Hindlimb muscle (tissue), 1 donor: ENCODE data around the gene TBC1D17. TPM values are rescaled to one million over a fixed set of nuclear protein-coding genes. Genes with fewer than 3 reads are reported as not detected.

ENCODE experiments used
- DNase-seq: peaks from one replicate; pipeline ENCODE4 v3.0.0-alpha.2; 2013
- polyA plus RNA-seq: library from polyadenylated mRNA; unstranded; fragments of 120-200 nt; gene quantifications from one replicate; pipeline ENCODE4 v1.2.1, GENCODE V29; 2013; ENCODE audit not compliant: insufficient read length

The TBC1D17 gene
- polyA plus RNA-seq, 1 donor, result 49.1 TPM

DNA sequence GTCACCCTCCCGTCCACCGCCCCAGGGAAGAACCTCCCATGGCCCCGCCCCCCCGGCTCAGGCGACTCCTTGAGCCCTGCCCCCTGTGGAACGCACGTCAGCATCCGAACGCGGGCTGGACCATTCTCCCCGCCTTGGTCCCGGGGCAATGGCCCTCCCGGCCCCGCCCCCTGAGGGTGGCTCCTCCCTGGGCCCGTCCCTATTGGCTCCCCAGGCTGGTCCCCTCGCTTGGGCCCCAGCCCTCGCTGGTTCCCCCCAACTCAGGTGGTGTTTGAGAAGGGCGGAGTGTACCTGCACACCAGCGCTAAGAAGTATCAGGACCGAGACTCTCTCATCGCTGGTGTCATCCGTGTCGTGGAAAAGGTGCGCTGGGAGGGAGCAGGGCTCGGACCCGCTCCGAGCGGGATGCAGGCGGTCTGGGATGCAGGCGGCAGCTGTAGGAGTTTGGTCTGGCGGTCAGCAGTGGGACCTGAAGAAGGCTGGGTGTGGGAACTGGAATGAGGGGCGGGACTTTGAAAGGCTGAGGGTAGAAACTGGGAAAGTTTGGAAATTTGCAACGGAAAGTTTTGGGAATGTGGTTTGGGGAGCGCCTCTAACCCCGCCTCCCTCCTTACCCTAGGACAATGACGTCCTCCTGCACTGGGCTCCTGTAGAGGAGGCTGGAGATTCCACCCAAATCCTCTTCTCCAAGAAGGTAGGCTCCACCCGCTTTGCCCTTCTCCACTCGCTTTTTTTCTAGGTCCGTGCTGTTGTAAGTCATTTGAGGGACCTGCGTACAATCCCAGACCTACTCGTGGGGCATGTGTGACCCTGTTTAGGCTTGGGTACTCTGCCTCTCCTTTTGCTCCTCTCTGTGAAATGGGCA lies 609 bp downstream of the TBC1D17 start:
- DNase-seq, result peak; percentile 97

DNA sequence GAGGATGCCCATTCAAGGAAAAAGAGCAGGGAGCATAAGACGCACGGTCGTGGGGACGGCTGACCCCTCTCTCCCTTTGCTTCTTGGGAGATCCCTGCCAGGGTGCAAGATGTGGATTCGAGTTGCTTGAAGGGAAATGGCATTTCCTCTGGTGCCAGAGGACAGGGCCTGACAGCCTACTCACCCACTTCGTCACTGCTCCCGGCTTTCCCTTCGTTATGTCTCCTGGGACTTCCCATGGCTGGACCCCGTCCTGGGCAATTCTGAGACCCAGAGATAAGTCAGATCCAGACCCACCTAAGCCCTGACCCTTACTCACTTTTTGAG lies 1.2 kb downstream of the TBC1D17 start:
- no peak for DNase-seq

DNA sequence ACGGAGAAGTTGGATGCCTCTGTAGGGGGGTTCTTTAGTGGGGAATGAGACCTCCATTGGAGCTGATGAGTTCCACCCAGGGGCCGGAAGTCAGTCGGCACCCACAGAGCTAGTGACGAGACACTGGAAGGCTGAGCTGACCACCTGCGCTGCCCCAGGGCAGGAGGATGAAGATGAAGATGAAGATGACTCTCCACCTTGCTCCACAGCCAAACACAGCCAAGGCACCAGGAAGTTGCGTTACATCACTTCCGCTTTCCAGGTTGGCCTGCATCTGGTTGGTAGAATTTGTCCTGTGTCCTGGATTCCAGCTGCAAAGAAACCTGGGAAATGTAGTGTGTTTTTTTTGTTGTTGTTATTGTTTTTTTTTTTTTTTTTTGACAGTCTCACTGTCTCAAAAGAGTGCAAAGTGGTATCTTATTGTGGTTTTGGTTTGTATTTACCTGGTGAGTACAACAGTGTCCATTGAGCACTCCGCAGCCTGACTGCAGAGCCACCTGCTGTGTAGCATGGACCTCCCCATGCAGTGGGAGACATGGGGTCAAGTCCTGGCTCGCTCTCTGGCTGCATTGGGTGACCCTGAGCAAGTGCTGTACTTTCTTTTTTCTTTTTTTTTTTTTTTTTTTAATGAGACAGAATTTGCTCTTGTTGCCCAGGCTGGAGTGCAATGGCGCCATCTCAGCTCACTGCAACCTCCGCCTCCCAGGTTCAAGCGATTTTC lies 1.9 kb downstream of the TBC1D17 start:
- DNase-seq, result no peak

DNA sequence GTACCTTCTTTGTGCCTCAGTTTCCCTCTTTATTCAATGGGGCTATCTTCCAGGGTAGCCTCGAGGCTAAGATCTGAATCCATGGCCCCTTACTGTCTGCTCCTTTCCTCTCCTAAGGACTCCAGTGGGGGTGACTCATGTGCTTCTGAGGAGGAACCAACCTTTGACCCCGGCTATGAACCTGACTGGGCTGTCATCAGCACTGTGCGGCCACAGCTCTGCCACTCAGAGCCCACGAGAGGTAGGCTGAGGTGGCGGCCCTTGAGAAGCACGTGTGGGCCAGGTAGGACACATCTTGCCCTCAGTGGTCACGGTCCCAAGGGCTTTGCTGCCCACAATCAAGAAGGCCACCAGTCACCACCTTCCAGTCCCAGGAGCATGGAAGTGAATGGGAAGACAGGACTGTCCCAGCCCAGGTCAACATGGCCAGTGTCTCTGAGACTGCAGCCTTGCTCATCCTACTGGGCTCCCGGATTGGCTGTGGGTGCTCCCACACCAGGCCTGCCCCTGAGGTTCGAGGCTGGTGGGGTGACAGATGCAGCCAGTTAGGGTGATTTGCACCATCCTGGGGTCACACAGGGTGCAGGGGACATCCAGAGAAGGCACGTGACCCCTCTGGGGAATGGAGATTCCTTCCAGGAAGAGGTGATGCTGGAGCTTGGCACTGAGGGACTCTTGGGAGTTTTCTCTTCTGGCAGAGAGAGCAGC lies 2.8 kb downstream of the TBC1D17 start:
- no peak for DNase-seq

DNA sequence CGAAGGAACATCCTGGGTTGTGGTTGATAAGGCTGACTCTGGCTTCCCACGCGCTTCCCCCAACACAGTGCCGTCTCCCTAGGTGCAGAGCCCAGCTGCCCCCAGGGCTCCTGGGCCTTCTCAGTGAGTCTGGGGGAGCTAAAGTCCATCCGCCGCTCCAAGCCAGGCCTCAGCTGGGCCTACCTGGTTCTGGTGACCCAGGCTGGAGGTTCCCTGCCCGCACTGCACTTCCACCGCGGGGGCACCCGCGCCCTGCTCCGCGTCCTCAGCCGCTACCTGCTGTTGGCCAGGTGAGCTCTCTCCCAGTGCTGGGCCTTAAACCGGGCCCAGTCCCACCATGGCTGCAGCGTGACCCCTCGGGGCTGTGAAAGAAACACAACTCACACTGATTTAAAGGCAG lies 3.7 kb downstream of the TBC1D17 start:
- DNase-seq, result no peak

DNA sequence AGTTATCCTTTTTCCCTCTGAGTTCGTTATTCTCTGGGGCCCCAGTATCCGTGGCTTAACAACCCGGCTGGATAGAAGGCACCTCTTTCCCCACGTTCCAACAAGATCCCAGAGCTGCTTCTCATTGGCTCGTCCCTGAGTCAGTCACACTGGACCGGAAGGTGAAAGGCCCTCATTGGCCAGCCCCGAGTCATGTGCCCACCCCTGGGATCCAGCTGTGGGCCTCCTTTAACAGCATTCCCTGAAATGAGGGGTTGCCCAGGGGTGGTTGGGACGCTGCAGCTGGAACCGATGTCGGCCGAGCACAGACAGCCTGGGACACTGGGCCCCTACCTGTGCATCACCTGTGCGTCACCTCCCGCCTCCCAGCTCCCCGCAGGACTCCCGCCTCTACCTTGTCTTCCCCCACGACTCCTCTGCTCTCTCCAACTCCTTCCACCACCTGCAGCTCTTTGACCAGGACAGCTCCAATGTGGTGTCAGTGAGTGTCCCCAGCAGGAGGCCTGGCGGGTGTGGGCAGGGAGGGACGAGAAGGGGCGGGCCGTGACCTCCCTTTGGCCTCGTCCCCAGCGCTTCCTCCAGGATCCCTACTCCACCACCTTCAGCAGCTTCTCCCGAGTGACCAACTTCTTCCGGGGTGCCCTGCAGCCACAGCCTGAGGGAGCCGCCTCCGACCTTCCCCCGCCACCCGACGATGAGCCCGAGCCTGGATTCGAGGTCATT lies 4.3 kb downstream of the TBC1D17 start:
- no peak for DNase-seq

DNA sequence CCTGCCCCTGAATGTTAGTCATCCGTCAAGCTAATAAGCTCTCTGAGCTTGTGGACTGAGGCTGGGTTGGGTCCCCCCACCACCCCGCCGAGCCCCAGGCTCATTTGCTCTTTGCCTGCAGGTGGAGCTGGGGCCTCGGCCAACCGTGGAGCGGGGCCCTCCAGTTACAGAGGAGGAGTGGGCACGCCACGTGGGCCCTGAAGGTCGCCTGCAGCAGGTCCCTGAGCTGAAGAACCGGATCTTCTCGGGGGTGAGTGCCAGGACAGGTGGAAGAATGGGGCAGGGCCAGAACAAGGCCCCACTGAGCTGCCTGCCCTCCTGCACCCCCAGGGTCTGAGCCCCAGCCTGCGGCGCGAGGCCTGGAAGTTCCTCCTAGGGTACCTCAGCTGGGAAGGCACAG lies 5.1 kb downstream of the TBC1D17 start:
- DNase-seq, result no peak

DNA sequence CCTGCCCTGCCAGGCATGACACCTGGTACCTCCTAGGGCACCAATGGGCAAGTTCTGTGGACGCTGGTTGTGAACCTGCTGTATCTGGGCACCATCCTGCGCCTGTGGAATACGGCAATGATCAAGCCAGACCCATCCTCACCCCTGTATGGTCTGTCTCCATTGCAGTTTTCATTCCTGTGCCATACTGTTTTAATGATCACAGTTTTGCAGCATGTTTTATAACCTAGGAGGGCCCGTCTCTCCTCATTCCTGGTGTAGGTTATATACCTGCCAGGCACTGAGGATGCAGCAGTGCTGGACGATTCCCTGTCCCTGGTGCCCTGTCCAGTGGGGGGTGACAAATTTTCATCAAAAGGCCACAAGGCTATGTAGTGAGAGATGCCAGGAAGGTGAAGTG lies 5.6 kb downstream of the TBC1D17 start:
- no peak for DNase-seq

DNA sequence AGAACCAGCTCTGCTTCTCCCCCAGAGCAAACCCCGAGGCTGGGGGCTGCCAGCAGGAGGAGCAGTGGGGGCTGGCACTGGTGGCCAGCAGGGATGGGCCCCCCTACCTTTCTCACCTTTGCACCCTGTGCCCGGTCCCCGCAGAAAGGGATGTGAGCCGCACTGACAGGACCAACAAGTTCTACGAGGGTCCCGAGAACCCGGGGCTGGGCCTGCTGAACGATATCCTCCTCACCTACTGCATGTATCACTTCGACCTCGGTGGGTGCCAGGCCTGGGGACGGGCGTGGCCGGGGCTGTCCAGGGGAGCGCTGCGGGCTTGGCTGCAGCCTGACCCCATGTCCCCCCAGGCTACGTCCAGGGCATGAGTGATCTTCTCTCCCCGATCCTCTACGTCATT lies 6.6 kb downstream of the TBC1D17 start:
- DNase-seq, result no peak

DNA sequence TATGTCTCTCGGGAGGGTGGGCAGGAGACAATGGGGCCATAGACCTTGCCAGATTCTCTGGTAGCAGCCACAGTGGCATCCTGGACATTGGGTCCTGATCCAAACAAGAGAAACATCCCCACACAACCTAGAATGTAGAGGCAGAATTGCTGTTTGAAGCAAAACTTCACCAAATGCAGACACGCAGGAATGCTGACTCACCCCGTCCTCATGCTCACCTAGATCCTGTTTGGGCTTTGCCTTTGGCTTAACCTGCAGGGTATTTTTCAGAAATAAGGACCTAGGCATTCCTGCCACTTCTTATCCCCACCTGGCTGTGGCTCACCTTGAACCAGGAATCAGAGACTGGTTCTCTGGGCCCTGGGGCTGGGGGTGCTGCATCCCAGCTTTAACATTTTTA lies 7.3 kb downstream of the TBC1D17 start:
- DNase-seq, result no peak

DNA sequence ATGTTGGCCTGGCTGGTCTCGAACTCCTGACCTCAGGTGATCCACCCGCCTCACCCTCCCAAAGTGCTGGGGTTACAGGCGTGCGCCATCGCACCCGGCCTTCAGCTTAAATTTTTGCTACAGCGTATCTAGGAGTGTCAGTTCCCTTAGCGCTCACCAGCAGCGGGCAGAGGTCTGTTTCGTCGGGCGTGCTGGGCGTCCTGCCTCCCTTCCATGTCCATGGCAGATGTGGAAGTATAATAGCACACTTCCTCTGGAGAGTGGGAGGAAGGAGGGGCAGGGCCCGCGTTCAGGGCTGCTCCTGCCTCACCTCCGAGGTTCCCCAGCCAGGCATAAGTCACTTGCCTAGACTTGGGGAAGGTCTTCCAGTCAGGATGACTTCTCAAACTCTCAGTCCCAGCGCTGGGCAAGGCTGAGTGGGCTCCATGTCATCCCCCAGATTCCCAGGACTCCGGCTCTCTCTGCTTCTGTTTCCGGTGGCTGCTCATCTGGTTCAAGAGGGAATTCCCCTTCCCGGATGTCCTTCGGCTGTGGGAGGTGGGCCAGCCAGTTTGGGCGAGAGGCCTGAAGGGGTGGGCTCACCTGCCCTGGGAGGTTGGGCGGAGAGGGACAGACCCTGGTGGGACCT lies 9.6 kb downstream of the TBC1D17 start:
- no peak for DNase-seq

DNA sequence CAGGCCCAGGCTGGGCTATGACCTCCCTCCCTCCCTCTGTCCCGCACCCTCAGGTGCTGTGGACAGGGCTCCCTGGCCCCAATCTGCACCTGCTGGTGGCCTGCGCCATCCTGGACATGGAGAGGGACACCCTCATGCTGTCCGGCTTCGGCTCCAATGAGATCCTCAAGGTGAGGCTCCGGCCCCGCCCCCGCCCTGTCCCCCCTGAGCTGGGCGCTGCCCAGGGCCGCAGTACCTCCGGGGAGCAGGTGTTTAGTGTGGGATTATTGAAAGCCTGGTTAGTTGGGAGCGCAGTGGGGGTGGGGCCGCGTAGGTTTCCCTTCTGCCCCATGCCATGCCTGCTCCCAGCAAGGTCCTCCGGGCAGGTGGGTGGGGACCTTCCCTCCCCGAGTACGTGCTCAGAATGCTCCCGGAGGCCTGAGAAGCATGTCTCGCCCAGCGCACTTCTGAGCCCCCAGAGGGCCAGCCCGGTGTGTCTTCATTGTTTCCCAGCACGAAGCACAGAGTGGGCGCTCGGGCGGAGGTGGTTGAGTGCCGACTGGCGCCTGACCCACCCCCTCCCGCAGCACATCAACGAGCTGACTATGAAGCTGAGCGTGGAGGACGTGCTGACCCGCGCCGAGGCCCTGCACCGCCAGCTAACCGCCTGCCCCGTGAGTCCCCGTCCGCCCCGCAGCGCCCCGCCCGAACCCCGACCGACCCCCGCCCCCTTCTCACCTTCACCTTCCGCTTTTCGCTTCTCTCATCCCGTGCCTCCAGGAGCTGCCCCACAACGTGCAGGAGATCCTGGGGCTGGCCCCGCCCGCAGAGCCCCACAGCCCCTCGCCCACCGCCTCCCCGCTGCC lies 10.4 kb downstream of the TBC1D17 start:
- DNase-seq, result no peak

DNA sequence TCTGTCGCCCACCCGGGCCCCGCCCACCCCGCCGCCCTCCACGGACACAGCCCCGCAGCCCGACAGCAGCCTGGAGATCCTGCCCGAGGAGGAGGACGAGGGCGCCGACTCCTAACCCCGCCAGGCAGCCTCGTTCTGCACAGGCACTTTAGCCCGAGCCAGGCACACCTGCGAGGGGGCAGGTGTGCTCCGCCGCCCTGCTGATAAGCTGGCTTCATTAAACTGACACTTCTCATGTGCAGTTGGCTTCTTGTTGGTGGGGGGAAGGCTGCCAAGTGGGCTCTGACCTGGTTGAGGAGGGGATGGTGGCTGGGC lies 11.0 kb downstream of the TBC1D17 start:
- no peak for DNase-seq

DNA sequence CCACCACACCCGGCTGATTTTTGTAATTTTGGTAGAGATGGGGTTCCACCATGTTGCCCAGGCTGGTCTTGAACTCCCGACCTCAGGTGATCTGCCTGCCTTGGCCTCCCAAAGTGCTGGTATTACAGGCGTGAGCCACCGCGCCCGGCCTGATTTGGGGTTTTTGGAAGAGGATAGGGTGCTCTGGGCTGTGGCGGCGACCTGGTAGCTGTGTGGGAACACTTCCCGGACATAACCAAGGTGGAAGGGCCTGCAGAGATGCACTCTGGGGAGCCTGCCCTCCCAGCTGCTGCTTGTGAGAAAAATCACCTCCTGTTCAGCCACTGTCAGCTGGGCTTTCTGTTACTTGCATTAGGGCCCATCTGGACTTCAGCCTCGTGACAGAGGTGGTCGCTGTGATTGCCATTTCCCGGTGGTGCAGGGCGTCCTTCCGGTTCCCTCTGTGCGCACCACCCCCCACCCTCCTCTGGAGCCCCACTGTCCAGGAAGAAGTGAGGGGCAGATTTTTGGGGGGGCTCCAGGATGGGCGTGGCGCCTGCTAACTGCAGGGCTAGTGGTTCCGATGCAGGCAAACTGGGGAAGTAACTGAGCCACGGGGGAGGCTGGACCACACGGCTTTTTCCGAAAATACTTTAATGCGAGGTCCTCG lies 11.7 kb downstream of the TBC1D17 start:
- DNase-seq, result no peak

DNA sequence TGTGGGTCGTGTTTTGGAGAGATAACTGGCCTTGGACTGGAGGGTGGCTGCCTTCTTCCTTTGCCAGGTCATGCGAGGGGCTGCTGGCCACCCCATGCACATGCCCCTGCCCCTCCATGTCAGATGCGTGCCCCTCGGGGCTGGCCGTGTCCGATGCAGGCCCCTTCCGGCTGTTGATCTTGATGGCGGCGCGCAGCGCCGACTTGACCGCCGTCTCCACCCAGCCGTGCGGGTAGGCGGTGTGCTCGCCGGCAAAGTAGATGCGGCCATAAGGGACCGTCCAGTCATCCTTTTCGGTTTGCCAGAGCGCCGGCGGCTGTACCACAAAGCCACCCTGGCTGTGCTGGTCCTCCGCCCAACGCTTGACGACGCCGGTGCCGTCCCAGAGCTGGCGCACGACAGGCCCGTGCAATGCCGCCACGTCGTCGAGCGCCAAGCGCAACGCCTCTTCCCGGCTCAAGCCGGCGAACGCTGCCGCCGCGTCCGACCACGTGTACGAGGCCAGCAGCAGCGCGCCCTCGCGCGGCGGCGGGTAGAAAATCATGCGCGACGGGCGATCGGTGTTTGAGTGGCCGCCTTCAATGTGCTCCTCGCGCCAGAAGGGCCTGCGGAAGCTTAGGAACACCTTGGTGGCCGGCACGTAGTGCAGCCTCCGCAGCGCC lies 12.3 kb downstream of the TBC1D17 start:
- DNase-seq, result peak; percentile 83

DNA sequence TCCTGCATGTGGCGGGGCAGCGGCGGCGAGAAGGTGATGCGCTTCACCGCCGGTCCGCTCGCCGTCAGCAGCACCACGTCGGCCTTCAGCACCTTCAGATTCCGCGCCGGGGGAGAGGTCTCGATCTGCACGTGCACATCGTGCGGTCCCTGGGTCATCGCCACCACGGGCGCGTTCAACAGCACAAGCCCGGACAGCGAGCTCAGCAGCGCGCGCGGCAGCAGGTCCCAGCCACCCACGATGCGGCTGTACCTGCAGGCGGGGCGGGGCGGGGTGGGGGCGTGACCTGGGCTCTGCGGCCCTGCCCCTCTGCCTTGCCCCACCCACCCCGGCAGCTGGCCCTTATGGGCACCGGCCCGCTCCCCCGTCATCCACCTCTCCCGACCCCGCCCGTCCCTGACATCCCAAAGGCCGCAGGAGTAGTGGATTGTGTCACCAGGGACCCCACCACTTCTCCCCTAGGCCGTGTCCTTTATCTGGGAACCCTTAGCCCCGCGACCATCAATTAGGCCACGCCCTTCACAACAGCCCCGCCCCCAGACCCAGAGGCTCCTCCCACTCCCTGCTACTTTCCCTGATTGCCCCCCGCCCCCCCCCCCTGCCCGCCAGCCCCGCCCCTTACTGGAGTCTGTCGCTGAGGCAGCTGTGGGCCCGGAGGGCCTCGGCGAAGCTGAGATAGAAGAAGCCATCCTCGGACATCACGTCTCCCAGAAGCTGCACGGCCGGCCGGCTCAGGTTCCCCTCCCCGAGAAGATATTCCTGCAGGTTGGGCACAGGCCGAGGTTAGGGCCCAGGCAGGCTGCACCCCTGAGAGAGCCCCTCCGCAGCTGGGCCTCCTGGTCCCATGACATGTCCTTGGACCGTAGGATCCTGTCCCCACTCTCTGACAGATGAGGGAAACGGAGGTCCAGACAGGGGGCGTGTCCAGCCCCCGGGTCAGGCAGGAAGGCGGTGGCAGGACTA lies 13.1 kb downstream of the TBC1D17 start:
- no peak for DNase-seq

DNA sequence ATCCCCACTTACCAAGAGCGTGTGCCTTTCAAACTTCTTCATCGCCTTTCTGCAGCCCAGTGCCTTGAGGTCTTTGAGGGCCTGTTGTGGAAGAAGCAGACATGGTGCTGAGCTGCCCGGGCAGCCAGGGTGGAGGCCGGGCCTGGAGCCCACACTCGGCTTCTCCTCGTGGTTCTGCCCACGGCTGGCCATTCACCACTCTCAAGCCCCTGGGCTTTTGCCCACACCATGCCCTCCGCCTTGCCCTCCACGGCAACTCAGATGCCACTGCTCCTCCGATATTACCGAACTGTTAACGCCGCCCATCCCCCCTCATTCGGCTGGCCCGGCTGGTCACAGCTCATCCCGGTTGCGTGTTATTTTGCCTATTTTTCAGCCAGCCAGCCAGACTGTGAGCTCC lies 13.9 kb downstream of the TBC1D17 start:
- DNase-seq, result no peak

DNA sequence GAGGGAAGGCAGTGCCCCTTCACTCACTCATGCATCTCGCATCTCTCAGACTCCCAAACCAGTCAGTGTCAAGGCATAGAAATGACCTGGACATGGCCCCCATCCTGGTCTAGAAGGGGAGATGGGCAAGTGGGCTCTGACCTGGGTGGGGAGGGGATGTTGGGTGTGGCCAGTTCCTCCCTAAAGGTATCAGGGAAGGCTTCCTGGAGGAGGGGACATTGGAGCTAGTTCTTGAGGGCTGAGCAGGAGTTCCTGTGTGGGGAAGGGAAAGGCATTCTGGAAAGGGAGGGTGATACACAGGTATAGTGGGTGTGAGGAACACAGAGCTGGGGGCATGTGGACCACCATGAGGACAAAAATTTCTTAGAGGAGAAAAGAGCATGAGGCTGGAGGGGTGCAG lies 15.2 kb downstream of the TBC1D17 start:
- no peak for DNase-seq

DNA sequence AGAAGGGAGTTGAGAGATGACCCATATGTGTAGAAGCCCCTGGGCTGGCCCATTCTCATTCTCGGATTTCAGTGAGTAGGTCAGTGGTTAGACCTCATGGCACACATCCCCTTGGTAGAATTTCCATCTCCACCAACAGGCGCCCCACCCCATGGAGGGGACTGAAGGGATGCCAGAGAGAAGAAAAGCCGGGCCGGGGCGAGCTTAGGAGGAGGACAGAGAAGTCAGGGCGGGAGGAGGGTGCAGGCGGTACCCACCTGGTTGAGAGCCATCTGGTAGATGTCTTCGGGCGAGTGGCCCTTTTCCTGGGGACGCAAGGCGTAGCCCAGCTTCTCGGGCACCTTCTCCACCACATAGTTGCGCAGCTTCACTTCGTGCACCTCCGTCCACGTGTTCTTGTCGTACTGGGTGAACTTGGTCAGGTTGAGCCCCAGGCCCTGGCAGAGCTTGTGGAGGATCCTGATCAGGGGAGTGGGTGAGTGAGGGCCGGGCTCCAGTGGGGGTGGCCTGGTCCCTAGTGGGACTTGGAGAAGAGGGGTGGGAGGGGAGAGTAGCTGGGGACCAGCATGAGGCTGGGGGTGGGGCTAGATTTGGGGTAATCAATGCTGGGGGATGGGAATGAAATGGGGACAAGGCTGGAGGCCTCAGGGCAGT lies 16.6 kb downstream of the TBC1D17 start:
- DNase-seq, result no peak
